Activated T-helper 1 cell treated with anti-CD3 and anti-CD28 coated beads, Interleukin-12 subunit alpha, Interleukin-12 subunit beta, Interleukin-2, Interleukin-4 antibody, amounts not matched to agents 30 ng/mL and 10 ng/mL and 1 ng/mL, durations not matched to agents 14 hours and 24 hours and 36 hours (primary cell): ENCODE data around the gene CNGA2. TPM values are rescaled to one million over a fixed set of nuclear protein-coding genes. Genes with fewer than 3 reads are reported as not detected.

Source experiments
- DNase-seq: peaks from one replicate; pipeline ENCODE4 v3.0.0; 2021; ENCODE audit warnings: low spot score
- H3K27ac Mint-ChIP-seq: one replicate; pipeline ENCODE4 v1.8.0; 2021; ENCODE audit warnings: mild to moderate bottlenecking, mixed read lengths
- H3K27me3 Mint-ChIP-seq: one replicate; pipeline ENCODE4 v1.8.0; 2022; ENCODE audit warnings: mild to moderate bottlenecking, moderate library complexity, mixed read lengths; ENCODE audit not compliant: insufficient read depth
- H3K36me3 Mint-ChIP-seq: one replicate; pipeline ENCODE4 v1.8.0; 2021; ENCODE audit warnings: low read depth, mixed read lengths
- H3K4me1 Mint-ChIP-seq: one replicate; pipeline ENCODE4 v1.8.0; 2021; ENCODE audit warnings: low read depth, mixed read lengths
- H3K4me3 Mint-ChIP-seq: one replicate; pipeline ENCODE4 v1.8.0; 2021; ENCODE audit warnings: mild to moderate bottlenecking, moderate library complexity, mixed read lengths
- H3K9me3 Mint-ChIP-seq: one replicate; pipeline ENCODE4 v1.8.0; 2021; ENCODE audit warnings: mixed read lengths
- intact Hi-C: fragments of 100-400 bp; cut with micrococcal nuclease; formaldehyde crosslinking; loops from one replicate; pipeline ENCODE4 v1.15.1; 2024
- total RNA-seq: library from RNA; stranded (reverse); gene quantifications from 2 replicates; pipeline ENCODE4 v1.2.3, GENCODE V29; 2022

Gene CNGA2
- total RNA-seq, 1 donor from 2014 or later = not detected

DNA sequence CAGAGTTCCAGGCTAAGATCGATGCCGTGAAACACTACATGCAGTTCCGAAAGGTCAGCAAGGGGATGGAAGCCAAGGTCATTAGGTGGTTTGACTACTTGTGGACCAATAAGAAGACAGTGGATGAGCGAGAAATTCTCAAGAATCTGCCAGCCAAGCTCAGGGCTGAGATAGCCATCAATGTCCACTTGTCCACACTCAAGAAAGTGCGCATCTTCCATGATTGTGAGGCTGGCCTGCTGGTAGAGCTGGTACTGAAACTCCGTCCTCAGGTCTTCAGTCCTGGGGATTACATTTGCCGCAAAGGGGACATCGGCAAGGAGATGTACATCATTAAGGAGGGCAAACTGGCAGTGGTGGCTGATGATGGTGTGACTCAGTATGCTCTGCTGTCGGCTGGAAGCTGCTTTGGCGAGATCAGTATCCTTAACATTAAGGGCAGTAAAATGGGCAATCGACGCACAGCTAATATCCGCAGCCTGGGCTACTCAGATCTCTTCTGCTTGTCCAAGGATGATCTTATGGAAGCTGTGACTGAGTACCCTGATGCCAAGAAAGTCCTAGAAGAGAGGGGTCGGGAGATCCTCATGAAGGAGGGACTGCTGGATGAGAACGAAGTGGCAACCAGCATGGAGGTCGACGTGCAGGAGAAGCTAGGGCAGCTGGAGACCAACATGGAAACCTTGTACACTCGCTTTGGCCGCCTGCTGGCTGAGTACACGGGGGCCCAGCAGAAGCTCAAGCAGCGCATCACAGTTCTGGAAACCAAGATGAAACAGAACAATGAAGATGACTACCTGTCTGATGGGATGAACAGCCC lies 9.3 kb downstream of the CNGA2 start:
- Mint-ChIP-seq H3K27ac (no peak overlapping the region), H3K36me3 (no peaks in the 10 kb centered on the region), H3K4me3 (no peak overlapping the region), H3K27me3 (no peaks in the 10 kb centered on the region), H3K4me1 (no peaks in the 10 kb centered on the region), H3K9me3 (no peaks in the 10 kb centered on the region)
- DNase-seq = no peak
- intact Hi-C loops = no loop called here

DNA sequence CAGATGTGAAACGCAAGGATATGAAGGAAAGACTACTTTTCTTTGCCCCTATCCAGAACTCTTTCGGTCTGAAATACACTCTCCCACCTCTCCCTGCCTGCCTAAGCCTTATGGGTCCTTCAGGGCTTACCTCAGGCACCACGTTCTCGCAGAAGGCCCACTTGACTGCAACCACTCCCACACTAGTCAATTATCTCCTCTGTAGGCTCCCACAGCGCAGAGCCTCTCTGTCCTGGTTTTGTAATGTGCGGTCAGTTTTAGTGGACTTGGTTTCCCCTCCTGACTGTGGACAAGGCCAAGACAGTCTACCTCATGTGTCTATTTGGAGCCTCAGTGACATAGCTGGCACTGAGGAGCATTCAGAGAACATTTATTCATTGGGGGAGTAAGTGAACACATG lies 11.1 kb downstream of the CNGA2 start:
- Mint-ChIP-seq H3K36me3 (no peaks in the 10 kb centered on the region), H3K9me3 (no peaks in the 10 kb centered on the region), H3K27me3 (no peaks in the 10 kb centered on the region), H3K4me3 (no peak overlapping the region), H3K4me1 (no peaks in the 10 kb centered on the region), H3K27ac (no peak overlapping the region)
- no peak for DNase-seq
- intact Hi-C loops = no loop called here

DNA sequence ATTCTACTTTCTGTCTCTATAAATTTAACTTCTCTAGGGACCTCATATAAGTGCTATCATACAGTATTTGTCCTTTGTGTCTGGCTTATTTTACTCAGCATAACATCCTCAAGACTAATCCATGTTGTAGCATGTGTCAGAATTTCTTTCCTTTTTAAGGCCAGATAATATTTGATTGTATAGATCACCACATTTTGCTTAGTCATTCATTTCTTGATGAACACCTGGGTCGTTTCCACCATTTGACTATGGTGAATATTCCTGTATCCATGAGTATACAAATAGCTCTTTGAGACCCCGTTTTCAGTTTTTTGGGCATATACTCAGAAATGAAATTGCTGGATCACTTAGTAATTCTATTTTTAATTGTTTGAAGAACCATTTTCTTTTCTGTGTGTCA lies 12.0 kb downstream of the CNGA2 start:
- intact Hi-C loops = no loop called here
- no peak overlapping the region for H3K4me3 Mint-ChIP-seq
- no peaks in the 10 kb centered on the region for H3K36me3 Mint-ChIP-seq
- H3K9me3 Mint-ChIP-seq = no peaks in the 10 kb centered on the region
- no peak for DNase-seq
- no peaks in the 10 kb centered on the region for H3K4me1 Mint-ChIP-seq
- no peak overlapping the region for H3K27ac Mint-ChIP-seq
- no peaks in the 10 kb centered on the region for H3K27me3 Mint-ChIP-seq

DNA sequence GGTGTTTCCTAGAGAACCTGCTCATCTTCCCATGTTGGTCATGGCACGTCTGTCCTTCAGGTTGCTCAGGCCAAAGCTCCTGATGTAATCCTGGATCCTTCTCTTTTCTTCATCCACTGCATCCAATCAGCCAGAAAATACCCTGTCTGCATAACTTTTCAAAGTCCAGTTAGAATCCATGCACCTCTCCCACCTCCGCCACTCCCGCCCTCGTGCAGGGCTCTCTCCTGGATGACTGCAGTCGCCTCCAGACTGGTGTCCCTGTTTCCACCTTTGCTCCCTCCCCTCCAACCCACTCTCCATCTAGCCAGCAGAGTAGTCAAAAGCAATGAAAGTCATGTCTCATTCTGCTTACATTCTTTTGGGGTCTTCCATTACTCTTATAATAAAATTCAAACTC lies 16.0 kb downstream of the CNGA2 start:
- Mint-ChIP-seq H3K27me3 (no peaks in the 10 kb centered on the region), H3K4me3 (no peak overlapping the region), H3K9me3 (no peaks in the 10 kb centered on the region), H3K4me1 (no peaks in the 10 kb centered on the region), H3K27ac (no peak overlapping the region), H3K36me3 (no peaks in the 10 kb centered on the region)
- no peak for DNase-seq
- intact Hi-C loops = loop anchor here (5.0 kb wide), 2 partner anchors 882 to 1067 kb away; no protein-coding TSS in a partner anchor

DNA sequence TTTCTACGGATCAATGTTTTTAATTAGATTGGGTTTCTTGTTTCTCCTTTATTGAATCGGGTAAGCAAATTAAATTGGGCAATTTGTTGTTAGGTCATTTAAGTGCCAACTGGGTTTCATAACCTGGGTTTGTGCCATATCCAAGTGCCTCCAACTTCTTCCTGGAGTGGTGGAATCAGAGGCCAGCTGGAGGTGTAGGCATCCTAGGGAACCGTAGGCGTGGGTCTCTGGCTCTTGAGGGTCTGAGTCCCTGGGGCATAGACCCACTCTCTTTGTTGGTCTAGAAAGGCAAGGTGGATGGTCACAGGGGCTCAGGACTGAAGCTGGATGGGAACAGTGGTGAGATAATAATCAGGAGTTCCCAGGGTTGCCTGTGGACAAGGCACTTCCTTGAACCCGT lies 18.3 kb downstream of the CNGA2 start:
- Mint-ChIP-seq H3K27ac (no peak overlapping the region), H3K4me3 (no peak overlapping the region), H3K27me3 (no peaks in the 10 kb centered on the region), H3K4me1 (no peaks in the 10 kb centered on the region), H3K36me3 (no peaks in the 10 kb centered on the region), H3K9me3 (no peaks in the 10 kb centered on the region)
- no peak for DNase-seq
- intact Hi-C loops = loop anchor here (5.0 kb wide), 2 partner anchors 879 to 1064 kb away; no protein-coding TSS in a partner anchor

DNA sequence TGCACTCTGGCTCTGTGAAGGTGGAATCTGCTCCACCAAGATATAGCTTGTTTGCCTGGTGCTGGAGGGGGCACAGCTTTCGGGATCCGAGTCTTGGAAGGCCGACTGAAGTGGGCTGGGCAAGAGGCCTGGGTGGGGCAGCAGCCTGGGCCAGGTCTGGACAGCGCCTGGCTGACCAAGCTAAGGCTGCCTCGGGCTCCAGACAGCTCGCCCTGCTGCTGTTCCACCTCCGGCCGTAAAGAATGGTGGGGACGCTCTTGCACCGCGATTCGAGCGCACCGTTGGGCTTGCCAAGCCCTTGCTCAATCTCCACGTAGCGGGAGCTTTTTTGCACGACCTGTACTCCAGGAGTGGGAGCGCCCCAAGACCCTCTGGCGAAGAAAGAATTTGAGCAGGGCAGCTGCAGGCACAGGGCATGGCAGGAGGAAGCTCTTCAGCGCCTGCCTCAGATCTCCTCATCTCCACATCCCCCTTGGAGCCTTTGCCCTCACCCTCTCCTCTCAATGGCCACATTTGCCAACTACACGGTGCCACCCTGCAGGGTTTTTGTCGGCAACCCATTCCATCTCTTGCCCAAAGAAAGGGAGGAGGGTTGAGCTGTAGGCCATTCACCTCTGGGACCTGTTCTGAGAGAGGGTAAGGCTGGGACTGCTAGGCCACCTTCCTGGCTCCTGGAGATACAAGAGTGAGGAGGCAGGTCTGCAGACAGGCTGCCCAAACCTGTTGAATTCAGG lies 18.9 kb downstream of the CNGA2 start:
- Mint-ChIP-seq H3K27ac (no peak overlapping the region), H3K27me3 (no peaks in the 10 kb centered on the region), H3K4me3 (no peak overlapping the region), H3K36me3 (no peaks in the 10 kb centered on the region), H3K9me3 (no peaks in the 10 kb centered on the region), H3K4me1 (no peaks in the 10 kb centered on the region)
- DNase-seq = no peak
- intact Hi-C loops = loop anchor here (5.0 kb wide), 2 partner anchors 879 to 1064 kb away; no protein-coding TSS in a partner anchor

DNA sequence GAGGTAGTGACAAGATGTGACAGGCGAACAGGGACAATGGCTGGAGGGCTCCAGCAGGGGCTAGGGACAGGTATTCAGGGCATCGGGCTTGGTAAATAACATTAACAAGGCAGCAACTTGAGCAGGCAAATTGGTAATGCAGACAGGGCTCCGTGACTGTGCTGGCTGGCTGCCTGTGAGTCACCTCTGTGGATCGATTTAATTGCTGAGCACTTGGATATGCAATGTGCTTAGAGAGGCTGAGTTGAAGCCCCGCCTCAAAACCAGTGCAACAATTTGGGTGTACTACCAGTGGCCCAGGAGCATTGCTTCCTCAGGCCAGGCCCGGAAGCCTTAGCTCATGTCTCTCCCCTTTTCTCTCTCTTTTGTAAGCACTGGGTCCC lies 19.5 kb downstream of the CNGA2 start:
- intact Hi-C loops = loop anchor here (5.0 kb wide), 2 partner anchors 878 to 1063 kb away; no protein-coding TSS in a partner anchor
- Mint-ChIP-seq H3K27me3 (no peaks in the 10 kb centered on the region), H3K4me3 (no peak overlapping the region)

DNA sequence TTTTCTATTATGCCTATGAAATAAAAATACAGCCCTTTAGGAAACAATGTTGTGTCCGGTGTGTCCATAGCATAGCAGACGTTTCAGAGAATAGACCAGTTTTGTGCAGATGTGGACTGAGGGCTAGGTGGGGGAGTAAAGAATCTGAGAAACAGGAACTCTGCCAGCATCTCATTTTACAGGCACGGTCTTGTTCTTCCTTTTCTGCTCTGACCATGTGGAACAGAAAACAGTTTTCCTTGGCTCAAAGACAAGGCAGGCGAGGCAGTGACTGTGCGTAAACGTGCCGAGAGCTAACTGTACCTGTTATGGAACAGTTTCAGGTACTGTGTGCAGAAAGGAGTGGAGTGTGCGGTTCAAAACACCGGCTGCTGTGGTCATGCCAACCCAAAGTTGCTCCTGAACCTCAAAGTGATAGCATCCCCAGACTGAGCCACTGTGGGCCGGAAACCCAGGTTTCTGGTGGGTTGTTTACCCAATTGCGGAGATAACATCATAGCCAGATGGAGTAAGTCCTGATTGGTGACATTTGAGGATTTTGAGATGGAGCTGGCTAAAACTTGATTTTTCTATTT lies 20.2 kb downstream of the CNGA2 start:
- H3K27ac Mint-ChIP-seq = no peak overlapping the region
- intact Hi-C loops = loop anchor here (5.0 kb wide), 2 partner anchors 878 to 1063 kb away; no protein-coding TSS in a partner anchor

More for the DNA sequence above, 19.5 kb downstream of the CNGA2 start:
- H3K27ac Mint-ChIP-seq = no peak overlapping the region
- no peaks in the 10 kb centered on the region for H3K9me3 Mint-ChIP-seq
- no peaks in the 10 kb centered on the region for H3K4me1 Mint-ChIP-seq
- no peak for DNase-seq
- no peaks in the 10 kb centered on the region for H3K36me3 Mint-ChIP-seq

DNA sequence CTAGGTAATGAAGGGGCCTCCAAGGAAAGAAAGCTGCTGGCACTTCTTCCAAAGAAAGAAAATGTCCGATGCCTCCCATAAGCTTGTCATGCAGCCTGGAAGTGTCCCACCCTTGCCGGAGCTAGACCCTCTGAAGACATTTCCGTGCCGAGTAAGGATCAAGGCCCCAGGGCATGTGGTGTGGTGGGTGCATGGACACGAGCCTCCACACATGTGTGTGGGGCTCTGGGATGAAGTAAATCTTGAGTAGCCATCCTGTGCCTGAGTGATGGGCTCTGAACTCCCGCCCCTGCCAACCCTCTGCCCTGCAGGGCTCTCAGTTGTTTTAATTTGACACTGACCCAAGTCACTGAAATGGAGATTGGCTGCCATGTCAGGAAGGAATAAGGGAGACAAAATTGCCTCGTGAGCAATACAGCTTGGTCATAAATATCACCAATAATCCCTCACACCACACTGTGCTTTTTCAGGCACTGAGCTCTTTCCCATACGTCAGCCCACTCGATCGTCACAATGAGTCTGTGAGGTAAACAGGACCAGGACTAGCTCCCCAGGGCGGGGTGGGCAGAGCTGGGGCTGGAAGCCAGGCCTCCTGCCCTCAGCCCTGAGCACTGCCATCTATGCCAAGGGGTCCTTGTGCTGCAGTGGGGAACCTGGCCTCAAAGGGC lies 24.6 kb downstream of the CNGA2 start:
- intact Hi-C loops = no loop called here
- no peak for DNase-seq
- no peaks in the 10 kb centered on the region for H3K9me3 Mint-ChIP-seq
- H3K4me3 Mint-ChIP-seq = no peak overlapping the region
- H3K4me1 Mint-ChIP-seq = no peaks in the 10 kb centered on the region
- no peaks in the 10 kb centered on the region for H3K36me3 Mint-ChIP-seq
- no peak overlapping the region for H3K27ac Mint-ChIP-seq
- H3K27me3 Mint-ChIP-seq = no peaks in the 10 kb centered on the region

More for the DNA sequence above, 20.2 kb downstream of the CNGA2 start:
- Mint-ChIP-seq H3K27me3 (no peaks in the 10 kb centered on the region), H3K4me3 (no peak overlapping the region), H3K36me3 (no peaks in the 10 kb centered on the region), H3K9me3 (no peaks in the 10 kb centered on the region), H3K4me1 (no peaks in the 10 kb centered on the region)
- DNase-seq = no peak

DNA sequence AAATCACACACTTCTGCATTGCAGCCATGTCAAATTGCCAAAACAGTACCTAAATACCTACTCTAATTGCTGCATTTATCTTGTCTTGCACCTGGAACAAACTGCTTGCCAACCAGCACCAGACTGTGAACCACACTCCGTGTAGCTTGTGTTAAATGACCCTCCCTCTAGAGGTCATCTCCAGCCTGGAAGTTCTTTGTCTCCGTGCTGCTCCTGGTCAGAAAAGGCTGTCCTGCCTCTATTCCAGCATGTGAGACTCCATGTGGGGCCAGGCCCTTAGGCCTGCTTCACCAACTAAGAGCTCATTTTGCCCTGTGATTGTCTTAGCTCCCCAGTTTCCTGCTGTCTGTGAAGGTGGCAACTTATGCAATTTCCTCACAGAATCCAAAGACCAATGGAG lies 28.3 kb downstream of the CNGA2 start:
- Mint-ChIP-seq H3K27me3 (no peaks in the 10 kb centered on the region), H3K27ac (no peak overlapping the region), H3K36me3 (no peaks in the 10 kb centered on the region), H3K9me3 (no peaks in the 10 kb centered on the region), H3K4me3 (no peak overlapping the region), H3K4me1 (no peaks in the 10 kb centered on the region)
- intact Hi-C loops = no loop called here
- no peak for DNase-seq

DNA sequence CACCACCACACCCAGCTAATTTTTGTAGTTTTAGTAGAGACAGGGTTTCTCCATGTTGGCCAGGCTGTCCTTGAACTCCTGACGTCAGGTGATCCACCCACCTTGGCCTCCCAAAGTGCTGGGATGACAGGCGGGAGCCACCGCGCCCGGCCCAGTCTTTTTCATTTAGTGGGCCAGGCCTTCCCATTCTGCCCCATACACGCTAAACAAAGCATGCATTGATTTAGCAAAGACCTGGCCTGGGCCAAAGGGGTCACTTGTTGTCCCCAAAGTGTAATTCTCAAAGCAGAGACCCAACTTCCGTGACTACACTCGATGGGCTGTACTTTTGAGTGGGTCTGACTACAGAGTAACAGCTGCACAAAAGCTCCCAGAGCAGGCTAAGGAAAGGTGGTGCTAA lies 29.2 kb downstream of the CNGA2 start:
- H3K36me3 Mint-ChIP-seq = no peaks in the 10 kb centered on the region
- no peaks in the 10 kb centered on the region for H3K4me1 Mint-ChIP-seq
- no peak overlapping the region for H3K27ac Mint-ChIP-seq
- no peak for DNase-seq
- H3K4me3 Mint-ChIP-seq = no peak overlapping the region
- no peaks in the 10 kb centered on the region for H3K27me3 Mint-ChIP-seq
- intact Hi-C loops = no loop called here
- no peaks in the 10 kb centered on the region for H3K9me3 Mint-ChIP-seq

DNA sequence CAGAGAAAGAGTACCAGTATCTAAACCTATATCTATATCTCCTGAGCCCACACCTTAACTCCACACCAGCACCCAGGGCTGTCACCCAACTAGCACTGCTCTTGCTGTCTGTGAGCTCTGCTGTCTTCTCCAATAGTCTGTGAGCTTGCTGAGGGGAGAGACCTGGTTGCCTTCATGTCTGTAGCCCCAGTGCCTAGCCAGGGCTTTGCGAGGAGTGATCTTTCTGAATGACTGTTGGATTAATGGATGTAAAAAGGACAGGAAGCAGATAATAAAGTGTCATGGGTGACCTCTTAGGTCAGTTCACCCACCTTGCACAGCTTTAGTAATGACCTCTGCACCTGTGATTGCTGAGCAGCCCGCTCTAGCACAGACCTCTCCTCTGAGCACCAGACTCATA lies 30.5 kb downstream of the CNGA2 start:
- H3K4me1 Mint-ChIP-seq = no peaks in the 10 kb centered on the region
- no peaks in the 10 kb centered on the region for H3K9me3 Mint-ChIP-seq
- intact Hi-C loops = no loop called here
- H3K36me3 Mint-ChIP-seq = no peaks in the 10 kb centered on the region
- no peak overlapping the region for H3K4me3 Mint-ChIP-seq
- no peak for DNase-seq
- H3K27me3 Mint-ChIP-seq = peaks cover 3% of the 10 kb centered on the region
- no peak overlapping the region for H3K27ac Mint-ChIP-seq
